ENCODE data around the gene NHSL1. TPM values are rescaled to one million over a fixed set of nuclear protein-coding genes. Genes with fewer than 3 reads are reported as not detected.

The NHSL1 gene
- total RNA-seq, 2 experiments from 2014 or later: 0.53 to 0.70 TPM

DNA sequence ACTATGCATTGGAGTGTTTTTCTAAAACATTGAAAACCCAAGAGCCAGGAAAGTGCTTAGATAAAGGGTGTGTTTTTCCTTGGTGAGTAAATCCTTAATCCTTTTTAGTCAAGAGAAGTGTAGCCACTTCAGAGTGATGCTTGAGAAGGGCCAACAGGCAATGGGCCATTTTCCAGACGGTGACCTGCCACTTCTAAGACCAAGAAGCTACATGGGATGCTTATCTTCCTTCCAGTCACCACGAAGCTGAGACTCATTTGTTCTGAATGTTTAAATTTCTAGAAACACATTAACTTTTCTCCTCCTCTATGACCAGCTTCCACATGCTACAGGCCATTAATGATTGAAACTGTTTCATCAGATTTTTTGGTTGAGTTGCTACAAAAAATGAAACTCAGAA lies 34.4 kb upstream of the NHSL1 start:
- H3K4me1 Mint-ChIP-seq: no peaks in the 10 kb centered on the region
- no peak for ATAC-seq
- no peaks in the 10 kb centered on the region for H3K36me3 Mint-ChIP-seq (ENCODE audit: low read depth)
- no peak for DNase-seq
- intact Hi-C loops (cut with DNase I, micrococcal nuclease): no loop called here
- H3K27ac Mint-ChIP-seq: no peak overlapping the region
- H3K27me3 Mint-ChIP-seq: peaks cover 18% of the 10 kb centered on the region
- no peaks in the 10 kb centered on the region for H3K9me3 Mint-ChIP-seq (ENCODE audit: low read depth)
- H3K4me3 Mint-ChIP-seq: no peak overlapping the region
- CTCF ChIA-PET: interaction anchor here (0.6 to 1.3 kb wide), 2 partner anchors 13 to 16 kb away, joined by 3 read pairs; no protein-coding TSS in a partner anchor
- POLR2A ChIA-PET: no interaction called here

GRCh38 chr6:138531387-138531786 lies 32.1 kb upstream of the NHSL1 start:
- Mint-ChIP-seq H3K36me3 (ENCODE audit: low read depth) (no peaks in the 10 kb centered on the region), H3K4me3 (no peak overlapping the region), H3K4me1 (no peaks in the 10 kb centered on the region), H3K27ac (no peak overlapping the region), H3K27me3 (peaks cover 18% of the 10 kb centered on the region), H3K9me3 (ENCODE audit: low read depth) (no peaks in the 10 kb centered on the region)
- POLR2A ChIA-PET: no interaction called here
- intact Hi-C loops (cut with DNase I, micrococcal nuclease): no loop called here
- no peak for ATAC-seq
- CTCF ChIA-PET: no interaction called here
- DNase-seq: no peak

DNA sequence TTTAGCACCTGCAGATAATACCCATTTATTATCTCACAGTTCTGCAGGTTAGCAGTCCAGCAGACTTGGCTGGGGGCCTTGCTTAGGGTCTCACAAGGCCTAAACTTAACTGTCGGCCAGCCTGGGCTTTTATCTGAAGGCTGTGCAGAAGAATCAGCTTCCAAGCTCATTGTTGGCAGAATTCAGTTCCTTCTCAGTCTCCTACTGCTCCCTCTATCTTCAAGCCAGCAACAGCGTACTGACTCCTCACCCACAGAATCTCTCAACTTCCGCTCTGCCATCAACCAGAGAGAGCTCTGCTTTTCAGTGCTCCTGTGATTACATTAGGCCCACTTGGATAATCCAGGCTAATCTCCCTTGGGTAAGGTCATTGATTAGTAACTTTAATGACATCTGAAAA lies 30.2 kb upstream of the NHSL1 start:
- no peak overlapping the region for H3K4me3 Mint-ChIP-seq
- ChIA-PET CTCF (no interaction called here), POLR2A (no interaction called here)
- intact Hi-C loops (cut with DNase I, micrococcal nuclease): no loop called here
- peaks cover 17% of the 10 kb centered on the region for H3K27me3 Mint-ChIP-seq
- no peak for ATAC-seq
- no peak overlapping the region for H3K27ac Mint-ChIP-seq
- DNase-seq: no peak
- no peaks in the 10 kb centered on the region for H3K9me3 Mint-ChIP-seq (ENCODE audit: low read depth)
- H3K4me1 Mint-ChIP-seq: no peaks in the 10 kb centered on the region
- no peaks in the 10 kb centered on the region for H3K36me3 Mint-ChIP-seq (ENCODE audit: low read depth)

- H3K27ac Mint-ChIP-seq: no peak overlapping the region
- peaks cover 17% of the 10 kb centered on the region for H3K27me3 Mint-ChIP-seq
- intact Hi-C loops (cut with DNase I, micrococcal nuclease): no loop called here
- no peak for ATAC-seq
- H3K9me3 Mint-ChIP-seq (ENCODE audit: low read depth): no peaks in the 10 kb centered on the region
- no peaks in the 10 kb centered on the region for H3K36me3 Mint-ChIP-seq (ENCODE audit: low read depth)
- POLR2A ChIA-PET: no interaction called here
- H3K4me3 Mint-ChIP-seq: no peak overlapping the region
- DNase-seq: no peak
- H3K4me1 Mint-ChIP-seq: no peaks in the 10 kb centered on the region
- CTCF ChIA-PET: no interaction called here
Observed at GRCh38 chr6:138528956-138529355, 29.7 kb upstream of the NHSL1 start.

GRCh38 chr6:138528137-138528536 lies 28.8 kb upstream of the NHSL1 start:
- no peaks in the 10 kb centered on the region for H3K36me3 Mint-ChIP-seq (ENCODE audit: low read depth)
- DNase-seq (no peak), ATAC-seq (no peak)
- H3K27ac Mint-ChIP-seq: no peak overlapping the region
- intact Hi-C loops (cut with DNase I, micrococcal nuclease): no loop called here
- no peaks in the 10 kb centered on the region for H3K4me1 Mint-ChIP-seq
- CTCF ChIA-PET: interaction anchor here (1.1 kb wide), 1 partner anchor 19 kb away, joined by 4 read pairs; no protein-coding TSS in a partner anchor
- H3K9me3 Mint-ChIP-seq (ENCODE audit: low read depth): no peaks in the 10 kb centered on the region
- POLR2A ChIA-PET: no interaction called here
- peaks cover 17% of the 10 kb centered on the region for H3K27me3 Mint-ChIP-seq
- no peak overlapping the region for H3K4me3 Mint-ChIP-seq

DNA sequence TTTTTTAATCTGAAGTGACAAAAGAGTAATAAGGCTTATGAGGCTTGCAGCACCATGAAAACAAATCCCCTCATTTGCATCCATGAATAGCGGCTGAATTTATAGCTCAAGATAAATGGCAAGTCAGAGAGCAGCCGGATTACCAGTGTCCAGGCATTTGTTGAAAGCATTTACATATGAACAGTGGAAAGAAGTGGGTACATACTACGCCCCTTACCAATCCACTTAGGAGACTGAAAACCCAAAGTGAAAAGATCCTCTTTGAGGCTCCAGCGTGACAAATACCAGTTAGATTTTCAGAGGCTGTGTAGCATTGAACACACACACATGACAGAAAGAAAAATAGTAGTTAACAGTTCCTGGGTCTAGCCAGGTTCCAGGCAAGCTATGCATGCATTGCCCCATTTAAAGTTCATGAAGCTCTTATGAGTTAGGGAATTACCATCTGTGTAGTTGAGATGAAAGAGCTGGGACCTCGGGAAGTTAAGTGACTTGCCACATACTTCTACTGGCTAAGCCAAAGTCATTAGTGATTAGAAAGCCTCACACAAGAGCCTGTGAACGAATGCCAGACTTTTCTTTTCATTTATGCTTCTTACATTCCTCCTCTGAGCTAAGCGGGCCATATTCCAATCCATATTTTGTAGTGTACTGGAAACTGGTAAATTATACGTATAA lies 28.3 kb upstream of the NHSL1 start:
- intact Hi-C loops (cut with DNase I, micrococcal nuclease): no loop called here
- Mint-ChIP-seq H3K4me3 (no peak overlapping the region), H3K9me3 (ENCODE audit: low read depth) (no peaks in the 10 kb centered on the region), H3K27ac (no peak overlapping the region), H3K36me3 (ENCODE audit: low read depth) (no peaks in the 10 kb centered on the region), H3K27me3 (peaks cover 12% of the 10 kb centered on the region), H3K4me1 (no peaks in the 10 kb centered on the region)
- POLR2A ChIA-PET: no interaction called here
- CTCF ChIA-PET: interaction anchor here (1.1 to 1.8 kb wide), 2 partner anchors 10 to 18 kb away, joined by 4 to 7 read pairs; no protein-coding TSS in a partner anchor
- ATAC-seq (no peak), DNase-seq (no peak)

GRCh38 chr6:138526822-138527235 lies 27.5 kb upstream of the NHSL1 start:
- ChIA-PET POLR2A (interaction anchor here (0.6 kb wide), 1 partner anchor 102 kb away, joined by 7 read pairs; no protein-coding TSS in a partner anchor), CTCF (interaction anchor here (0.9 to 1.8 kb wide), 2 partner anchors 9 to 410 kb away, joined by 3 to 7 read pairs; no protein-coding TSS in a partner anchor)
- Mint-ChIP-seq H3K27me3 (peaks cover 6% of the 10 kb centered on the region), H3K4me1 (peaks cover 1% of the 10 kb centered on the region), H3K4me3 (no peak overlapping the region), H3K36me3 (ENCODE audit: low read depth) (no peaks in the 10 kb centered on the region), H3K27ac (no peak overlapping the region), H3K9me3 (ENCODE audit: low read depth) (no peaks in the 10 kb centered on the region)
- ATAC-seq (no peak), DNase-seq (no peak)
- intact Hi-C loops (cut with DNase I, micrococcal nuclease): no loop called here

GRCh38 chr6:138525355-138525754 lies 26.1 kb upstream of the NHSL1 start:
- intact Hi-C loops (cut with DNase I, micrococcal nuclease): no loop called here
- Mint-ChIP-seq H3K36me3 (ENCODE audit: low read depth) (no peaks in the 10 kb centered on the region), H3K4me3 (no peak overlapping the region), H3K9me3 (ENCODE audit: low read depth) (no peaks in the 10 kb centered on the region), H3K27me3 (peaks cover 4% of the 10 kb centered on the region), H3K4me1 (peaks cover 5% of the 10 kb centered on the region), H3K27ac (no peak overlapping the region)
- CTCF ChIA-PET: interaction anchor here (0.6 to 1.3 kb wide), 3 partner anchors 9 to 1198 kb away, joined by 3 read pairs; no protein-coding TSS in a partner anchor
- ATAC-seq (no peak), DNase-seq (no peak)
- POLR2A ChIA-PET: no interaction called here

DNA sequence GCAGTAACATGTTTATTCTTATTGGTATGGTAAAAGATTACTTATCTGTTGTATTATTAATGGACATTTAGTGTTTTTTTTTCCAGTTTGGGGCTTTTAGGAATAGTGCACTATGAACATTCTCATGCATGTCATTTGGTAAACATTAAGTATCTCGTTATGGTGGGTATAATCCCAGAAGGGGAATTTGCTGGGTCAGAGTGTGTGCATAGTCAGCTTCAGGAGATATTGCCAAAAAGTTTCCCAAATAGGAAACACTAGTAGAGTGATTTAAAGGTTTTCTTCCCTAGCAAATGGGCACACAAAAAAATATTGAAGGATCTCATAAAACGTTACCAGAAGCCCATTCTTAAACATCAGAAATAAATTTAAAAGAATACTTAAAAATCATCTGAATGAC lies 25.2 kb upstream of the NHSL1 start:
- ATAC-seq (no peak), DNase-seq (no peak)
- Mint-ChIP-seq H3K4me3 (no peak overlapping the region), H3K9me3 (ENCODE audit: low read depth) (no peaks in the 10 kb centered on the region), H3K36me3 (ENCODE audit: low read depth) (no peaks in the 10 kb centered on the region), H3K27ac (no peak overlapping the region), H3K4me1 (peaks cover 5% of the 10 kb centered on the region), H3K27me3 (peaks cover 2% of the 10 kb centered on the region)
- CTCF ChIA-PET: interaction anchor here (1.0 to 2.6 kb wide), 2 partner anchors 9 to 409 kb away, joined by 5 to 7 read pairs; no protein-coding TSS in a partner anchor
- intact Hi-C loops (cut with DNase I, micrococcal nuclease): no loop called here
- POLR2A ChIA-PET: no interaction called here

DNA sequence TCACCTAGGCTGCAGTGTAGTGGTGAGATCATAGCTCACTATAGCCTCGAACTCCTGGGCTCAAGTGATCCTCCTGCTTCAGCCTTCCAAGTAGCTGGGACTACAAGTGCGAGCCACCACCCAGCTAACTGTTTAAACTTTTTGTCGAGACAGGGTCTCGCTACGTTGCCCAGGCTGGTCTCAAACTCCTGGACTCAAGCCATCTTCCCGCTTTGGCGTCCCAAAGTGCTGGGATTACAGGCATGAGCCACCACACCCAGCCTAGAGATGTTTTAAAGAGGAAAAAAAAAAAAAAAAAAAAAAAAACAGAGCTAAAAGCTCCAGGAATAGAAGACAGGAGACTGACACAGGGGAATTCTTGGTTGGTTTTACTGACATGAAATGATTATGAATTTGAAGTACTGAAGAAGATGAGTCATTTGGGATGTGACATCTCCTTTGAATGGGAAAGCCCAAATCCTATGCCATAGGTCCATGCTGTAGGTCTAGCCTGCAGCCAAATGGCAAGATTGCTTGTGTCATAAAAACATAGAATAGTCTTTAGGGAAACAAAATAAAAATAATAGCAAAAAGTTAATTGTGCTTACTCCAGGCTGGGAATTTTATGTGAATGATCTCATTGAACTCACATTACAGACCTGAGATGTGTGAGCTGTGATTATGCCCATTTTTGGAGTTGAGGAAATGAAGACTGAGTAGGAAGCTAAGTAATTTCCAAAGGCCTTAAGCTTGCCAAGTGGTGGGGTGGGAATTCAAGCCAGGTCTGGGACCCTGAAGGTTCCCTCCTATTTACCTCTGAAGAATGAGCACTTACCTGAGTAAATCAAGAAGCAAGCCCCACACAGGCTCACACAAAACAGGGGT lies 24.3 kb upstream of the NHSL1 start:
- Mint-ChIP-seq H3K36me3 (ENCODE audit: low read depth) (no peaks in the 10 kb centered on the region), H3K9me3 (ENCODE audit: low read depth) (no peaks in the 10 kb centered on the region), H3K4me3 (no peak overlapping the region), H3K27me3 (peaks cover 2% of the 10 kb centered on the region), H3K27ac (no peak overlapping the region), H3K4me1 (peaks cover 5% of the 10 kb centered on the region)
- no peak for DNase-seq
- ATAC-seq: no peak
- ChIA-PET POLR2A (no interaction called here), CTCF (interaction anchor here (1.2 to 2.6 kb wide), 2 partner anchors 15 to 408 kb away, joined by 4 to 7 read pairs; no protein-coding TSS in a partner anchor)
- intact Hi-C loops (cut with DNase I, micrococcal nuclease): no loop called here

DNA sequence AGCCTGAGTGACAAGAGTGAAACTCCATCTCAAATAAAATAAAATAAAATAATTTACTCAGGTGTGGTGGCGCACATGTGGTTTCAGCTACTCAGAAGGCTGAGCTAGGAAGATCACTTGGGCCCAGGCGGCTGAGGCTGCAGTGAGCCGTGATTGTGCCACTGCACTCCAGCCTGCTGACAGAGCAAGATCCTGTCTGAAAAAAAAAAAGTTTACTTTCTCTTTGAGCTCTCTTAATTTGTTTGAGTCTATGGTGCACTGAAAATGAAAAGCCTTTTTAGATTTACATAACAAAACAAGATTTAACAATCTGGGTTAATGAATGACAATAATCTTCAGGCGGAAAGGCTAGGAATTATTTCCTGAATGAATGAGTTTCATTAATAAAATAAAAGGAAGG lies 23.3 kb upstream of the NHSL1 start:
- Mint-ChIP-seq H3K4me3 (no peak overlapping the region), H3K4me1 (peaks cover 5% of the 10 kb centered on the region), H3K27me3 (peaks cover 2% of the 10 kb centered on the region), H3K9me3 (ENCODE audit: low read depth) (peaks cover 3% of the 10 kb centered on the region), H3K36me3 (ENCODE audit: low read depth) (no peaks in the 10 kb centered on the region), H3K27ac (no peak overlapping the region)
- ChIA-PET CTCF (interaction anchor here (2.6 kb wide), 1 partner anchor 407 kb away, joined by 7 read pairs; no protein-coding TSS in a partner anchor), POLR2A (no interaction called here)
- DNase-seq: no peak
- ATAC-seq: no peak
- intact Hi-C loops (cut with DNase I, micrococcal nuclease): no loop called here
